HepG2 (cell line): ENCODE results near the gene GINS3.

ENCODE experiments used
- CREB1 ChIP-seq, 2 experiments: fragments of 450-650 bp in 1 of 2; IDR thresholded peaks; 2 replicates each; pipeline ENCODE4 v1.6.1; 2016 to 2017; ENCODE audit warnings: control low read depth in 1 of 2, mild to moderate bottlenecking in 1 of 2, missing compliant biosample characterization in 1 of 2, missing genetic modification characterization in 1 of 2
- JUND ChIP-seq: sonication (generic); formaldehyde crosslinking; IDR thresholded peaks from 2 replicates; pipeline ENCODE4 v1.8.0; 2022; ENCODE audit warnings: mild to moderate bottlenecking, missing genetic modification reagents
- PHF8 ChIP-seq: sonication (generic); formaldehyde crosslinking; IDR thresholded peaks from 2 replicates; pipeline ENCODE4 v1.5.0; 2020; ENCODE audit warnings: missing genetic modification reagents
- POLR2AphosphoS5 ChIP-seq: IDR thresholded peaks from 2 replicates; pipeline ENCODE4 v1.6.1; 2012; ENCODE audit warnings: low read depth, low read length
- RBFOX2 ChIP-seq: fragments of 200-400 bp; formaldehyde crosslinking; IDR thresholded peaks from 2 replicates; pipeline ENCODE4 v1.6.1; 2017; ENCODE audit warnings: low read depth, mild to moderate bottlenecking, low read length
- ZNF160 ChIP-seq: sonication (generic); formaldehyde crosslinking; IDR thresholded peaks from 2 replicates; pipeline ENCODE4 v1.8.0; 2022; ENCODE audit warnings: mild to moderate bottlenecking, inconsistent platforms, missing genetic modification reagents
- ZNF282 ChIP-seq: fragments of 450-650 bp; IDR thresholded peaks from 2 replicates; pipeline ENCODE4 v1.6.1; 2018; ENCODE audit not compliant: partially characterized antibody
- ZNF30 ChIP-seq: sonication (generic); formaldehyde crosslinking; IDR thresholded peaks from 2 replicates; pipeline ENCODE4 v1.5.0; 2020; ENCODE audit warnings: mild to moderate bottlenecking, missing genetic modification reagents
- ZNF367 ChIP-seq: sonication (generic); formaldehyde crosslinking; IDR thresholded peaks from 2 replicates; pipeline ENCODE4 v1.4.0; 2020; ENCODE audit warnings: missing genetic modification reagents, borderline replicate concordance
- TF ChIP-seq, protein P1 (sequence below): sonication (generic); formaldehyde crosslinking; IDR thresholded peaks from 2 replicates; pipeline ENCODE4 v1.5.0; 2020; ENCODE audit warnings: mild to moderate bottlenecking, missing genetic modification reagents, moderate library complexity
- TF ChIP-seq, protein P2 (sequence below): sonication (generic); formaldehyde crosslinking; conservative IDR thresholded peaks from 2 replicates; pipeline ENCODE4 v1.8.0; 2022; ENCODE audit warnings: low read depth, missing genetic modification reagents
- TF ChIP-seq, protein P3 (sequence below): sonication (generic); formaldehyde crosslinking; conservative IDR thresholded peaks from 2 replicates; pipeline ENCODE4 v1.4.0; 2020; ENCODE audit warnings: missing genetic modification reagents

DNA sequence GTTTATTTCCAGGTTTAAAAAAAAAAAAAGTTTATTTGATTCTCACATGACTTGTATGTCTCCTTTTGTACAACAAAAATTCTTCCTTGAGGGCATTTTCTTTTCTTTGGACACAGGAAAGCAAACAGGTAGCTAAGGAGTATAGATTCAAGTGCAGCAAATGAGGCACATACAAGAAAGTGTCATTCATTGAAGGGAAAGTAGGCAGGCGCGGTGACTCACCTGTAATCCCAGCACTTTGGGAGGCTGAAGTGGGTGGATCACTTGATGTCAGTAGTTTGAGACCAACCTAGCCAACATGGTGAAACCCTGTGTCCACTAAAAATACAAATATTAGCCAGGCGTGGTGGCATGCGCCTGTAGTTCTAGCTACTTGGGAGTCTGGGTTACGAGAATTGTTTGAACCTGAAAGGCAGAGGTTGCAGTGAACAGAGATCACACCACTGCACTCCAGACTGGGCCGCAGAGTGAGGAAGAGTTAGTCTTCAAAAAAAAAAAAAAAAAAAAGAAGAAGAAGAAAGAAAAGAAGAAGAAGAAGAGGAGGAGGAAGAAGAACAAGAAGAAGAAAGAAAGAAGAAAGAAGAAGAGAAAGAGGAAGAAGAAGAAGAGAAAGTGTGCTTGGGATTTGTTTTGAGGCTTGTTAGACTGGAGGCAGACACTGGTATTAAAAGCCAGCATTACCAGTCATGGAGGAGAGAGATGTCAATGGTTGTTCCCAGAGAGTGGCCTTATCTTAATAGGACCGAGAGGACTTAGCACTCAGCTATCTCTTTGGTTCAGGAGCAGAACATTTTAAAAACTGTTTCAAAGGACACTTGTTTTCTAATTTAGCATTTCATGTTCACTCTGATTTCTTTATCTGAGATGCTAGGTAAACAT lies 19.7 kb downstream of the GINS3 start:
- TF ChIP-seq JUND (CRISPR knock-in tag) (no peak), ZNF30 (no peak), POLR2AphosphoS5 (no peak), CREB1 (IDR thresholded peaks at IDR 0.05) (no peak), CREB1 (CRISPR knock-in tag; IDR thresholded peaks at IDR 0.05) (no peak), ZNF160 (no peak), RBFOX2 (no peak), ZNF282 (no peak), PHF8 (CRISPR knock-in tag) (no peak), ZNF367 (CRISPR knock-in tag) (no peak)
- TF ChIP-seq, protein P1, sequence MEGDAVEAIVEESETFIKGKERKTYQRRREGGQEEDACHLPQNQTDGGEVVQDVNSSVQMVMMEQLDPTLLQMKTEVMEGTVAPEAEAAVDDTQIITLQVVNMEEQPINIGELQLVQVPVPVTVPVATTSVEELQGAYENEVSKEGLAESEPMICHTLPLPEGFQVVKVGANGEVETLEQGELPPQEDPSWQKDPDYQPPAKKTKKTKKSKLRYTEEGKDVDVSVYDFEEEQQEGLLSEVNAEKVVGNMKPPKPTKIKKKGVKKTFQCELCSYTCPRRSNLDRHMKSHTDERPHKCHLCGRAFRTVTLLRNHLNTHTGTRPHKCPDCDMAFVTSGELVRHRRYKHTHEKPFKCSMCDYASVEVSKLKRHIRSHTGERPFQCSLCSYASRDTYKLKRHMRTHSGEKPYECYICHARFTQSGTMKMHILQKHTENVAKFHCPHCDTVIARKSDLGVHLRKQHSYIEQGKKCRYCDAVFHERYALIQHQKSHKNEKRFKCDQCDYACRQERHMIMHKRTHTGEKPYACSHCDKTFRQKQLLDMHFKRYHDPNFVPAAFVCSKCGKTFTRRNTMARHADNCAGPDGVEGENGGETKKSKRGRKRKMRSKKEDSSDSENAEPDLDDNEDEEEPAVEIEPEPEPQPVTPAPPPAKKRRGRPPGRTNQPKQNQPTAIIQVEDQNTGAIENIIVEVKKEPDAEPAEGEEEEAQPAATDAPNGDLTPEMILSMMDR (CRISPR knock-in tag): no peak
- TF ChIP-seq, protein P2, sequence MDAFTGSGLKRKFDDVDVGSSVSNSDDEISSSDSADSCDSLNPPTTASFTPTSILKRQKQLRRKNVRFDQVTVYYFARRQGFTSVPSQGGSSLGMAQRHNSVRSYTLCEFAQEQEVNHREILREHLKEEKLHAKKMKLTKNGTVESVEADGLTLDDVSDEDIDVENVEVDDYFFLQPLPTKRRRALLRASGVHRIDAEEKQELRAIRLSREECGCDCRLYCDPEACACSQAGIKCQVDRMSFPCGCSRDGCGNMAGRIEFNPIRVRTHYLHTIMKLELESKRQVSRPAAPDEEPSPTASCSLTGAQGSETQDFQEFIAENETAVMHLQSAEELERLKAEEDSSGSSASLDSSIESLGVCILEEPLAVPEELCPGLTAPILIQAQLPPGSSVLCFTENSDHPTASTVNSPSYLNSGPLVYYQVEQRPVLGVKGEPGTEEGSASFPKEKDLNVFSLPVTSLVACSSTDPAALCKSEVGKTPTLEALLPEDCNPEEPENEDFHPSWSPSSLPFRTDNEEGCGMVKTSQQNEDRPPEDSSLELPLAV (CRISPR knock-in tag): no peak
- TF ChIP-seq, protein P3, sequence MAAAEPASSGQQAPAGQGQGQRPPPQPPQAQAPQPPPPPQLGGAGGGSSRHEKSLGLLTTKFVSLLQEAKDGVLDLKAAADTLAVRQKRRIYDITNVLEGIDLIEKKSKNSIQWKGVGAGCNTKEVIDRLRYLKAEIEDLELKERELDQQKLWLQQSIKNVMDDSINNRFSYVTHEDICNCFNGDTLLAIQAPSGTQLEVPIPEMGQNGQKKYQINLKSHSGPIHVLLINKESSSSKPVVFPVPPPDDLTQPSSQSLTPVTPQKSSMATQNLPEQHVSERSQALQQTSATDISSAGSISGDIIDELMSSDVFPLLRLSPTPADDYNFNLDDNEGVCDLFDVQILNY (CRISPR knock-in tag): no peak
